Esophagus muscularis mucosa (tissue), 4 donors: ENCODE results near the gene EXOC7. TPM values are rescaled to one million over a fixed set of nuclear protein-coding genes. Genes with fewer than 3 reads are reported as not detected.

Source experiments
- DNase-seq: peaks from one replicate; pipeline ENCODE4 v3.0.0-alpha.2; 2017; ENCODE audit errors: extremely low spot score
- H3K27ac ChIP-seq, 4 donors: fragments of 200-600 bp; sonication (generic); replicated peaks in 1 of 4; 1 replicate in 3 of 4; 2 replicates in 1 of 4; pipeline ENCODE4 v1.5.1; 2016 to 2019; ENCODE audit warnings: mild to moderate bottlenecking in 1 of 4
- H3K27me3 ChIP-seq, 4 donors: fragments of 200-600 bp; sonication (generic); one replicate each; pipeline versions ENCODE4 v1.5.1 to v1.6.0; 2016 to 2019
- H3K36me3 ChIP-seq, 4 donors: fragments of 200-600 bp; sonication (generic); one replicate each; pipeline ENCODE4 v1.5.1; 2016 to 2019
- H3K4me1 ChIP-seq, 4 donors: fragments of 200-600 bp; sonication (generic); one replicate each; pipeline ENCODE4 v1.5.1; 2016 to 2019
- H3K4me3 ChIP-seq, 4 donors: fragments of 200-600 bp; sonication (generic); 1 replicate in 2 of 4; 2 replicates in 2 of 4; pipeline ENCODE4 v1.5.1; 2016 to 2019; ENCODE audit warnings: mild to moderate bottlenecking in 4 of 4, moderate library complexity in 1 of 4
- H3K9me3 ChIP-seq, 4 donors: fragments of 200-600 bp; sonication (generic); 1 replicate in 3 of 4; 2 replicates in 1 of 4; pipeline ENCODE4 v1.5.1; 2016 to 2019
- CTCF ChIP-seq, 3 experiments: fragments of 200-600 bp in 2 of 3; fragments of 450-650 bp in 1 of 3; sonication (generic) in 2 of 3; IDR thresholded peaks; one replicate each; pipeline ENCODE4 v1.5.1; 2017 to 2019; ENCODE audit warnings: antibody characterized with exemption in 3 of 3, mild to moderate bottlenecking in 2 of 3, moderate library complexity in 1 of 3
- EP300 ChIP-seq: sonication (generic); formaldehyde crosslinking; IDR thresholded peaks from one replicate; pipeline ENCODE4 v1.6.1; 2017; ENCODE audit warnings: antibody characterized with exemption
- POLR2A ChIP-seq: fragments of 450-650 bp; IDR thresholded peaks from one replicate; pipeline ENCODE4 v1.6.1; 2017; ENCODE audit warnings: antibody characterized with exemption, moderate library complexity, mild to moderate bottlenecking, low read depth
- POLR2AphosphoS5 ChIP-seq, 2 donors: sonication (generic); formaldehyde crosslinking; IDR thresholded peaks; one replicate each; pipeline ENCODE4 v1.6.1; 2017; ENCODE audit warnings: antibody characterized with exemption in 2 of 2
- WGBS: methylation state at CpG from one replicate; pipeline ENCODE4 v1.1.5; 2018; 5-methylcytosine and 5-hydroxymethylcytosine counted together
- intact Hi-C: fragments of 100-400 bp; cut with DNase I; formaldehyde crosslinking; loops from one replicate; pipeline ENCODE4 v1.15.1; 2023
- total RNA-seq, 4 donors: library from RNA; depleted of rRNA; stranded (reverse); fragments of >200 nt; gene quantifications; one replicate each; pipeline versions ENCODE4 v1.1.0 to v1.2.1, GENCODE V29; 2016

Gene EXOC7
- total RNA-seq, 4 donors from 2014 or later, result 65.2 to 94.4 (median 77.1) TPM

- intact Hi-C loops, result no loop called here
- H3K4me3 ChIP-seq, result no peak overlapping the region
- no peaks in the 10 kb centered on the region for H3K4me1 ChIP-seq
- no peaks in the 10 kb centered on the region for H3K27me3 ChIP-seq
- 84% methylated on average over 6 of the region's 6 CpGs for WGBS
- H3K9me3 ChIP-seq, result no peaks in the 10 kb centered on the region
- TF ChIP-seq EP300 (no peak), POLR2AphosphoS5 (IDR thresholded peaks at IDR 0.05) (no peak), CTCF (IDR thresholded peaks at IDR 0.05) (no peak), POLR2A (no peak)
- H3K36me3 ChIP-seq, result peaks cover 60 to 100% (median 89%) of the 10 kb centered on the region in 4 donors
- no peak for DNase-seq
- no peak overlapping the region for H3K27ac ChIP-seq
These were observed 52.0 kb downstream of the EXOC7 start for GRCh38 chr17:76051561-76051960.

GRCh38 chr17:76050538-76051467, 52.8 kb downstream of the EXOC7 start:
- intact Hi-C loops, result no loop called here
- Histone ChIP-seq H3K36me3 (peaks cover 67 to 100% (median 89%) of the 10 kb centered on the region in 4 donors), H3K27ac (no peak overlapping the region), H3K9me3 (no peaks in the 10 kb centered on the region), H3K27me3 (no peaks in the 10 kb centered on the region), H3K4me1 (no peaks in the 10 kb centered on the region), H3K4me3 (no peak overlapping the region)
- 89% methylated on average over 11 of the region's 11 CpGs for WGBS
- TF ChIP-seq POLR2A (no peak), POLR2AphosphoS5 (IDR thresholded peaks at IDR 0.05) (no peak)
- DNase-seq, result no peak

- H3K27me3 ChIP-seq, result no peaks in the 10 kb centered on the region
- 87% methylated on average over 10 of the region's 15 CpGs for WGBS
- no peak for DNase-seq
- no peak overlapping the region for H3K27ac ChIP-seq
- intact Hi-C loops, result no loop called here
- H3K4me3 ChIP-seq, result no peak overlapping the region
- TF ChIP-seq POLR2A (no peak), EP300 (no peak), POLR2AphosphoS5 (IDR thresholded peaks at IDR 0.05) (no peak), CTCF (IDR thresholded peaks at IDR 0.05) (no peak)
- no peaks in the 10 kb centered on the region for H3K4me1 ChIP-seq
- H3K9me3 ChIP-seq, result no peaks in the 10 kb centered on the region
- H3K36me3 ChIP-seq, result peaks cover 67 to 100% (median 89%) of the 10 kb centered on the region in 4 donors
These were observed 53.6 kb downstream of the EXOC7 start for GRCh38 chr17:76049836-76050537.

- DNase-seq, result no peak
- Histone ChIP-seq H3K27me3 (no peaks in the 10 kb centered on the region), H3K36me3 (peaks cover 72 to 100% (median 89%) of the 10 kb centered on the region in 4 donors), H3K4me1 (no peaks in the 10 kb centered on the region), H3K4me3 (no peak overlapping the region), H3K27ac (no peak overlapping the region), H3K9me3 (no peaks in the 10 kb centered on the region)
- 76% methylated on average over 3 of the region's 3 CpGs for WGBS
- intact Hi-C loops, result no loop called here
- TF ChIP-seq POLR2AphosphoS5 (IDR thresholded peaks at IDR 0.05) (no peak), EP300 (no peak), CTCF (IDR thresholded peaks at IDR 0.05) (no peak), POLR2A (no peak)
These were observed 54.3 kb downstream of the EXOC7 start for GRCh38 chr17:76049239-76049638.

- peaks cover 78 to 100% (median 90%) of the 10 kb centered on the region in 4 donors for H3K36me3 ChIP-seq
- no peak for DNase-seq
- no peaks in the 10 kb centered on the region for H3K4me1 ChIP-seq
- TF ChIP-seq EP300 (no peak), POLR2A (no peak), CTCF (IDR thresholded peaks at IDR 0.05) (no peak), POLR2AphosphoS5 (IDR thresholded peaks at IDR 0.05) (no peak)
- 82% methylated on average over 9 of the region's 9 CpGs for WGBS
- H3K9me3 ChIP-seq, result no peaks in the 10 kb centered on the region
- no peak overlapping the region for H3K4me3 ChIP-seq
- H3K27ac ChIP-seq, result no peak overlapping the region
- no peaks in the 10 kb centered on the region for H3K27me3 ChIP-seq
- intact Hi-C loops, result no loop called here
These were observed 54.9 kb downstream of the EXOC7 start for GRCh38 chr17:76048711-76049110.
